ENCODE data around the gene APBA3.

APBA3 gene

DNA sequence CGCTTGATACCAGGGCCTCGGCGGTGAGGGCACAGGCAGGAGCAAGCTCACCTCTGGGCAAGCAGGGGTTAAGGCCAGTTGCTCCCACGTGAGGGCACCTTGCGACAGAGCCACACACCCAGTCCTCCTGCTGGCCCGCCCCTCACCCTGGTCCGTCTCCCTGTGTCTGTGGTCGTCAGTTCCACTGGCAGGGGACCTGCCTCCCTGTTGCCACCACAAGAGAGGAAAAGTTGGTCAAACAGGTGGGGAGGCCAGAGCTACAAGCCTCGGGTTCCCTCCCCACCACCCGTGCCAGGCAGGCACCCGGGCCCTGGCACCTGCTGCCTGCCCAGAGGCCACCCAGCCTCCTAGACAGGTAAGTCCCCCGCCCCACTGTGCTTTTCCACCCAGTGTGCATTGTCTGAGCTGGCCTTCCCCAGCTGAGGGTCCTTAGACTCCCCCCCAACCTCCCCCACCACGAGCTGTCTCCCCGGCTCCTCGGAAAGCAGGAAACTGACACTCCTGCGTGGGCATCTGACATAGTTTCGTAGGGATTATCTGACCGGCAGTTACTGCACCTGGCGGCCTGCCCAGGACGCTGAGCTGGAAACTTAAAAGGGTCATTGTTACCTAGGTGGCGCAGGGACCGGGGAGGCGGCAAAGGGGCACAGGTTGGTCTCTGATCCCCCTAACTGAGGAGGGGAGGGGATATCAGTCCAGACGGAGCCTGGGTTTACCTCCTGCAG is 53.1 kb downstream of the APBA3 start, which contains the start of gene TJP3:
TJP3 (plus strand) TSS at position 178 of the 725 bp plus-strand sequence. CDS start 20,049 bp downstream, outside the sequence.
- DNase-seq (ENCODE audit: low read depth in 2 of 2): peak in 1 of 2 donors; percentile 36
- no peak for TF ChIP-seq CTCF (IDR thresholded peaks at IDR 0.05; ENCODE audit: low read depth, low read length)
- no peak within 1 kb of the TSS for H3K4me3 ChIP-seq (replicated peaks in 1 of 2; ENCODE audit: low read depth in 2 of 2, low read length in 2 of 2)

DNA sequence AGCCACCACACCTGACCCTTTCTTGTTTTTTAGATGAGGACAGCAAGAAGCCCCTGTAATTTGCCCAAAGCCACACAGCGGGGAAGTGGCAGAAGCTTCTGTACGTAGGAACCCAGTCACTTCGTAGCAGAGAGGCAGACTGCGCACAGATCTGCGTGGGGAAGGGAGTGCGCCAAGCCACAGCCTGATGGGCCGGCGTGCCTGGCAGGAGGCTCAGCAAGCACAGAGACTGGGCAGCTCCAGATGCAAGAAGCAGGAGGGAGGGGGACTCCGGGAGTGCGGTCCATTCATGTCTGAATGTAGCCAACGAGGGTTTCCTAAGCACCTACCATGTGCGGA is 53.7 kb downstream of the APBA3 start:
- H3K4me3 ChIP-seq (replicated peaks in 1 of 2; ENCODE audit: low read depth in 2 of 2, low read length in 2 of 2): no peak overlapping the region
- DNase-seq (ENCODE audit: low read depth in 2 of 2): no peak
- TF ChIP-seq CTCF (IDR thresholded peaks at IDR 0.05; ENCODE audit: low read depth, low read length): no peak

GRCh38 chr19:3701200-3701599 is 60.3 kb downstream of the APBA3 start:
- no peak for DNase-seq (ENCODE audit: low read depth in 2 of 2)
- TF ChIP-seq CTCF (IDR thresholded peaks at IDR 0.05; ENCODE audit: low read depth, low read length): no peak
- no peak overlapping the region for H3K4me3 ChIP-seq (replicated peaks in 1 of 2; ENCODE audit: low read depth in 2 of 2, low read length in 2 of 2)
